HepG2 (cell line): Measurements from ENCODE around the gene INO80B. TPM values are rescaled to one million over a fixed set of nuclear protein-coding genes. Genes with fewer than 3 reads are reported as not detected.
A peak's percentile ranks its signal among the peaks of the same experiment; 100 is the strongest.

Experiments
- EP300 ChIP-seq, 3 experiments: sonication (generic) in 1 of 3; formaldehyde crosslinking in 1 of 3; IDR thresholded peaks; 2 replicates each; pipeline versions ENCODE4 v1.5.1 to v1.6.1; 2011 to 2020; ENCODE audit warnings: low read depth in 2 of 3, low read length in 2 of 3, borderline replicate concordance in 1 of 3, improper control_type of control experiment in 1 of 3, mild to moderate bottlenecking in 1 of 3, missing genetic modification reagents in 1 of 3, moderate library complexity in 1 of 3
- FOXA3 ChIP-seq: IDR thresholded peaks from 2 replicates; pipeline ENCODE4 v1.6.1; 2016; ENCODE audit warnings: missing genetic modification reagents, missing compliant biosample characterization
- HMGA1 ChIP-seq: sonication (generic); formaldehyde crosslinking; conservative IDR thresholded peaks from 2 replicates; pipeline ENCODE4 v1.4.0; 2020; ENCODE audit warnings: missing genetic modification reagents
- KLF15 ChIP-seq: sonication (generic); formaldehyde crosslinking; IDR thresholded peaks from 2 replicates; pipeline ENCODE4 v1.8.1; 2023; ENCODE audit warnings: borderline replicate concordance, mild to moderate bottlenecking, inconsistent platforms, missing genetic modification reagents, mixed read lengths
- MAFF ChIP-seq: IDR thresholded peaks from 2 replicates; pipeline ENCODE4 v1.6.1; 2011; ENCODE audit warnings: low read depth, low read length, improper control_type of control experiment
- NFE2L1 ChIP-seq: sonication (generic); formaldehyde crosslinking; IDR thresholded peaks from 2 replicates; pipeline ENCODE4 v1.4.0; 2020; ENCODE audit warnings: missing genetic modification reagents, mild to moderate bottlenecking, borderline replicate concordance
- NFKBIZ ChIP-seq: IDR thresholded peaks from 2 replicates; pipeline ENCODE4 v1.6.1; 2018; ENCODE audit warnings: missing genetic modification reagents, missing compliant biosample characterization
- NR3C1 ChIP-seq: sonication (generic); formaldehyde crosslinking; IDR thresholded peaks from 2 replicates; pipeline ENCODE4 v1.4.0; 2020; ENCODE audit warnings: missing genetic modification reagents
- PAWR ChIP-seq: sonication (generic); formaldehyde crosslinking; IDR thresholded peaks from 2 replicates; pipeline ENCODE4 v1.4.0; 2020; ENCODE audit warnings: missing genetic modification reagents, mild to moderate bottlenecking, borderline replicate concordance
- PITX1 ChIP-seq: sonication (generic); formaldehyde crosslinking; IDR thresholded peaks from 2 replicates; pipeline ENCODE4 v1.5.1; 2020; ENCODE audit warnings: mild to moderate bottlenecking, missing genetic modification reagents
- RFX1 ChIP-seq: fragments of 450-650 bp; IDR thresholded peaks from 2 replicates; pipeline ENCODE4 v1.6.1; 2017
- SALL2 ChIP-seq: sonication (generic); formaldehyde crosslinking; IDR thresholded peaks from 2 replicates; pipeline ENCODE4 v1.8.1; 2023; ENCODE audit warnings: mild to moderate bottlenecking, missing genetic modification reagents, inconsistent platforms
- SP140L ChIP-seq: sonication (generic); formaldehyde crosslinking; IDR thresholded peaks from 2 replicates; pipeline ENCODE4 v1.4.0; 2020; ENCODE audit warnings: missing genetic modification reagents, borderline replicate concordance
- TEAD2 ChIP-seq: sonication (generic); formaldehyde crosslinking; IDR thresholded peaks from 2 replicates; pipeline ENCODE4 v1.9.0; 2021; ENCODE audit warnings: missing genetic modification reagents
- ZNF101 ChIP-seq: sonication (generic); formaldehyde crosslinking; IDR thresholded peaks from 2 replicates; pipeline ENCODE4 v1.4.0; 2020; ENCODE audit warnings: mild to moderate bottlenecking, low read depth, missing genetic modification reagents, borderline replicate concordance
- ZNF317 ChIP-seq: sonication (generic); formaldehyde crosslinking; IDR thresholded peaks from 2 replicates; pipeline ENCODE4 v1.5.0; 2020; ENCODE audit warnings: mild to moderate bottlenecking, missing genetic modification reagents
- ZNF44 ChIP-seq: sonication (generic); formaldehyde crosslinking; IDR thresholded peaks from 2 replicates; pipeline ENCODE4 v1.5.1; 2020; ENCODE audit warnings: mild to moderate bottlenecking, missing genetic modification reagents
- ZNF501 ChIP-seq: sonication (generic); formaldehyde crosslinking; IDR thresholded peaks from 2 replicates; pipeline ENCODE4 v1.5.1; 2020; ENCODE audit warnings: mild to moderate bottlenecking, moderate library complexity, missing genetic modification reagents
- ZNF546 ChIP-seq: sonication (generic); formaldehyde crosslinking; conservative IDR thresholded peaks from 2 replicates; pipeline ENCODE4 v1.8.1; 2023; ENCODE audit warnings: mild to moderate bottlenecking, missing genetic modification reagents
- ZNF572 ChIP-seq: sonication (generic); formaldehyde crosslinking; IDR thresholded peaks from 2 replicates; pipeline ENCODE4 v1.5.1; 2020; ENCODE audit warnings: mild to moderate bottlenecking, missing genetic modification reagents
- ZNF672 ChIP-seq: sonication (generic); formaldehyde crosslinking; IDR thresholded peaks from 2 replicates; pipeline ENCODE4 v1.8.1; 2022; ENCODE audit warnings: missing genetic modification reagents
- polyA plus RNA-seq, 8 experiments: library from polyadenylated mRNA; depleted of rRNA in 3 of 8; stranded (reverse) in 7 of 8; unstranded in 1 of 8; fragments of >200 nt; fragmentation: Illumina TruSeq in 4 of 8; extraction: Trizol in 4 of 8; gene quantifications; 2 replicates each; pipeline versions ENCODE4 v1.2.1 to v1.2.3, GENCODE V29; 2011 to 2016; ENCODE audit warnings: low read depth in 4 of 8, missing spikeins in 1 of 8, mixed read lengths in 1 of 8; ENCODE audit not compliant: insufficient read depth in 1 of 8
- total RNA-seq, 5 experiments: library from RNA; depleted of rRNA; stranded (reverse); fragments of >200 nt; fragmentation: Illumina TruSeq; extraction: Trizol; gene quantifications; 2 replicates each; pipeline ENCODE4 v1.2.3, GENCODE V29; 2016; ENCODE audit warnings: low read depth in 1 of 5
- TF ChIP-seq, protein P1 (sequence below): sonication (generic); formaldehyde crosslinking; IDR thresholded peaks from 2 replicates; pipeline ENCODE4 v1.5.0; 2020; ENCODE audit warnings: mild to moderate bottlenecking, missing genetic modification reagents
- TF ChIP-seq, protein P2 (sequence below): sonication (generic); formaldehyde crosslinking; IDR thresholded peaks from 2 replicates; pipeline ENCODE4 v1.4.0; 2020; ENCODE audit warnings: missing genetic modification reagents
- TF ChIP-seq, protein P3 (sequence below): sonication (generic); formaldehyde crosslinking; IDR thresholded peaks from 2 replicates; pipeline ENCODE4 v1.4.0; 2020; ENCODE audit warnings: missing genetic modification reagents, borderline replicate concordance

Gene INO80B
- total and polyA plus RNA-seq, 2 of the 13 experiments (the other 11 are each of a cell fraction or from before 2014, with no cell fraction given): 6.2 to 14.5 TPM

DNA sequence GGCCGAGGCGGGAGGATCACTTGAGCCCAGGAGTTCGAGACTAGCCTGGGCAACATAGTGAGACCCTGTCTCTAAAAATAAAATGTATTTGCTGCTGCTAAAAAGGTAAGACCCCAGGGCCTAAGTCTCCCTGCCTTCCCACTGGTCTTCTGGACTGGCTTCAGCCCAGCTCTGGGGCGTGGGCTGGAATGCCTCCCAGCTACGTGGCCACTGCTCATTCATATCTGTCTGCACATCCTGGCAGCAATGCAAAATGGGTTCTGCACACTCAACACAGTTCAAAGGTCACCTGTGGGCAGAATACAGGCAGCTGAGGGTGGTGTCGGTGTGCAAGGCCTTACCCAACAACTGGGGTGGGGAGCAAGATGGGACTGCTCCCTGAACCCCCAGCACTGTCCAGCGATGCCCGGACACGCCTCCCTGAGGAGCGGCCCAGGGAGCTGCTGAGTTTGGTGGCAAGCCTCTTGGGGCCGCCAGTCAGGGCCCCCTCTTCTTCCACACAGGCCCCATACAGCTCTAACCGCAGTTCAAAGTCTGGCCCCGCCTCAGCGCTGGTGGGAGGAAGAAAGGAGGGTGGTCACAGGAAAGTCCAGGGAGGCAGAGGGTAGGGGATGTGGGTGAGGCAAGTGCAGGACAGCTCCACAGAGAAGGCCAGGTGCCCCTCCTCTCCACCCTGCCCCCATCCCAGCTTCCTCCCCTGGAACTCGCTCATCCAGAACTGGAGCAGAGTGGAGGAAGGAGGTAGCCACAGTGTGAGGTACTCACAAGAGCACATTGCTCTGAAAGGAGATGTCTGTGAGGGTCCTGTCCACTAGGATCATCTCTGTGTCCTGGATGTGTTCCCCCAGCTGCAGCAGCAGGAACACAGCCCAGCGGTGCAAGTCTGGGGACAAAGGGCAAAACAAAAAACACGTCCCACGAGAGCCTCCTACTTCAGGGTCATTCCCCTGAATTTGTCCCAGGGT lies 25.1 kb upstream of the INO80B start (continued):
- TF ChIP-seq PITX1 (peak; percentile 68), FOXA3 (CRISPR knock-in tag) (peak; percentile 43), ZNF501 (CRISPR knock-in tag) (peak; percentile 49; the same call in 1 of the 2 replicates), EP300 (IDR thresholded peaks at IDR 0.05; ENCODE audit: low read depth in 2 of 2, low read length in 2 of 2) (peak in 1 of 2 experiments; percentile 61; a peak in 2 of 4 replicates), EP300 (CRISPR knock-in tag; IDR thresholded peaks at IDR 0.05; ENCODE audit: borderline replicate concordance) (peak; percentile 66), SALL2 (peak; percentile 25), RFX1 (no peak), ZNF546 (peak; percentile 47; the same call in 1 of the 2 replicates), HMGA1 (CRISPR knock-in tag) (no peak), NFE2L1 (no peak; the same call in 1 of the 2 replicates), TEAD2 (CRISPR knock-in tag) (no peak), SP140L (CRISPR knock-in tag) (no peak), PAWR (CRISPR knock-in tag) (no peak), ZNF44 (CRISPR knock-in tag) (peak; percentile 70), NFKBIZ (CRISPR knock-in tag) (0 out of 2 replicates have a peak, but pooled peaks have one; percentile 41), ZNF672 (CRISPR knock-in tag) (no peak), KLF15 (CRISPR knock-in tag) (no peak), ZNF317 (no peak), ZNF572 (CRISPR knock-in tag) (no peak), ZNF101 (CRISPR knock-in tag) (no peak; the same call in 1 of the 2 replicates), MAFF (peak; percentile 65), NR3C1 (CRISPR knock-in tag) (no peak)
- TF ChIP-seq, protein P1, sequence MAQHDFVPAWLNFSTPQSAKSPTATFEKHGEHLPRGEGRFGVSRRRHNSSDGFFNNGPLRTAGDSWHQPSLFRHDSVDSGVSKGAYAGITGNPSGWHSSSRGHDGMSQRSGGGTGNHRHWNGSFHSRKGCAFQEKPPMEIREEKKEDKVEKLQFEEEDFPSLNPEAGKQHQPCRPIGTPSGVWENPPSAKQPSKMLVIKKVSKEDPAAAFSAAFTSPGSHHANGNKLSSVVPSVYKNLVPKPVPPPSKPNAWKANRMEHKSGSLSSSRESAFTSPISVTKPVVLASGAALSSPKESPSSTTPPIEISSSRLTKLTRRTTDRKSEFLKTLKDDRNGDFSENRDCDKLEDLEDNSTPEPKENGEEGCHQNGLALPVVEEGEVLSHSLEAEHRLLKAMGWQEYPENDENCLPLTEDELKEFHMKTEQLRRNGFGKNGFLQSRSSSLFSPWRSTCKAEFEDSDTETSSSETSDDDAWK (CRISPR knock-in tag): no peak
- TF ChIP-seq, protein P2, sequence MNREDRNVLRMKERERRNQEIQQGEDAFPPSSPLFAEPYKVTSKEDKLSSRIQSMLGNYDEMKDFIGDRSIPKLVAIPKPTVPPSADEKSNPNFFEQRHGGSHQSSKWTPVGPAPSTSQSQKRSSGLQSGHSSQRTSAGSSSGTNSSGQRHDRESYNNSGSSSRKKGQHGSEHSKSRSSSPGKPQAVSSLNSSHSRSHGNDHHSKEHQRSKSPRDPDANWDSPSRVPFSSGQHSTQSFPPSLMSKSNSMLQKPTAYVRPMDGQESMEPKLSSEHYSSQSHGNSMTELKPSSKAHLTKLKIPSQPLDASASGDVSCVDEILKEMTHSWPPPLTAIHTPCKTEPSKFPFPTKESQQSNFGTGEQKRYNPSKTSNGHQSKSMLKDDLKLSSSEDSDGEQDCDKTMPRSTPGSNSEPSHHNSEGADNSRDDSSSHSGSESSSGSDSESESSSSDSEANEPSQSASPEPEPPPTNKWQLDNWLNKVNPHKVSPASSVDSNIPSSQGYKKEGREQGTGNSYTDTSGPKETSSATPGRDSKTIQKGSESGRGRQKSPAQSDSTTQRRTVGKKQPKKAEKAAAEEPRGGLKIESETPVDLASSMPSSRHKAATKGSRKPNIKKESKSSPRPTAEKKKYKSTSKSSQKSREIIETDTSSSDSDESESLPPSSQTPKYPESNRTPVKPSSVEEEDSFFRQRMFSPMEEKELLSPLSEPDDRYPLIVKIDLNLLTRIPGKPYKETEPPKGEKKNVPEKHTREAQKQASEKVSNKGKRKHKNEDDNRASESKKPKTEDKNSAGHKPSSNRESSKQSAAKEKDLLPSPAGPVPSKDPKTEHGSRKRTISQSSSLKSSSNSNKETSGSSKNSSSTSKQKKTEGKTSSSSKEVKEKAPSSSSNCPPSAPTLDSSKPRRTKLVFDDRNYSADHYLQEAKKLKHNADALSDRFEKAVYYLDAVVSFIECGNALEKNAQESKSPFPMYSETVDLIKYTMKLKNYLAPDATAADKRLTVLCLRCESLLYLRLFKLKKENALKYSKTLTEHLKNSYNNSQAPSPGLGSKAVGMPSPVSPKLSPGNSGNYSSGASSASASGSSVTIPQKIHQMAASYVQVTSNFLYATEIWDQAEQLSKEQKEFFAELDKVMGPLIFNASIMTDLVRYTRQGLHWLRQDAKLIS: no peak
- TF ChIP-seq, protein P3, sequence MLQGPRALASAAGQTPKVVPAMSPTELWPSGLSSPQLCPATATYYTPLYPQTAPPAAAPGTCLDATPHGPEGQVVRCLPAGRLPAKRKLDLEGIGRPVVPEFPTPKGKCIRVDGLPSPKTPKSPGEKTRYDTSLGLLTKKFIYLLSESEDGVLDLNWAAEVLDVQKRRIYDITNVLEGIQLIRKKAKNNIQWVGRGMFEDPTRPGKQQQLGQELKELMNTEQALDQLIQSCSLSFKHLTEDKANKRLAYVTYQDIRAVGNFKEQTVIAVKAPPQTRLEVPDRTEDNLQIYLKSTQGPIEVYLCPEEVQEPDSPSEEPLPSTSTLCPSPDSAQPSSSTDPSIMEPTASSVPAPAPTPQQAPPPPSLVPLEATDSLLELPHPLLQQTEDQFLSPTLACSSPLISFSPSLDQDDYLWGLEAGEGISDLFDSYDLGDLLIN (CRISPR knock-in tag): no peak
